Measurements from ENCODE around the gene VSNL1. TPM values are rescaled to one million over a fixed set of nuclear protein-coding genes. Genes with fewer than 3 reads are reported as not detected.

Gene VSNL1
- total RNA-seq, 1 donor from 2014 or later, result not detected

- Mint-ChIP-seq H3K27ac (no peak overlapping the region), H3K27me3 (no peaks in the 10 kb centered on the region), H3K4me3 (no peak overlapping the region), H3K4me1 (peaks cover 1% of the 10 kb centered on the region), H3K9me3 (no peaks in the 10 kb centered on the region), H3K36me3 (ENCODE audit: low read depth) (peaks cover 29% of the 10 kb centered on the region)
- intact Hi-C loops (cut with micrococcal nuclease), result loop anchor here (10.0 kb wide), 1 partner anchor 190 kb away; no protein-coding TSS in a partner anchor
- DNase-seq, result no peak
Measured at GRCh38 chr2:17664534-17664933, 124.0 kb downstream of the VSNL1 start.

DNA sequence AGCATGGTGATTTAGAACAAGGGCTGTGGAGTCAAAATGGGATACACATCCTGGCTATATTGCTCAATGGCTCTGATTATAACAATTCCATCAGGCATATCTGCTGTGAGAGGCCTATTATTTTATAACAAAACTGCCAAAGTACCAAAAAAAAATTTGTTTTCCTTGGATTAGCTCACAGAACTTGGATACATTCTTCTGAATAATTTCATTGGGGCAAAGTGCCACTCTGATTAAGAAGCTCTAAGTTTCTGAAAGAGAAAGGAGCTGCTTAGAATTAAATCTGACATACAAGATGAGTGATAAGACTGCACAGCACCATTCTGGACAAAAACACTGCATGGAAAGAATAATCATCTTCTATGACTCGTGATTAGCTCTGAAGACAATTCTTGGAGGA, 127.4 kb downstream of the VSNL1 start:
- DNase-seq, result no peak
- Mint-ChIP-seq H3K27ac (no peak overlapping the region), H3K27me3 (no peaks in the 10 kb centered on the region), H3K4me1 (peaks cover 3% of the 10 kb centered on the region), H3K9me3 (no peaks in the 10 kb centered on the region), H3K36me3 (ENCODE audit: low read depth) (peaks cover 24% of the 10 kb centered on the region), H3K4me3 (no peak overlapping the region)
- intact Hi-C loops (cut with micrococcal nuclease), result loop anchor here (10.0 kb wide), 1 partner anchor 193 kb away; no protein-coding TSS in a partner anchor

- Mint-ChIP-seq H3K27me3 (no peaks in the 10 kb centered on the region), H3K36me3 (ENCODE audit: low read depth) (peaks cover 33% of the 10 kb centered on the region), H3K9me3 (no peaks in the 10 kb centered on the region), H3K4me1 (peaks cover 3% of the 10 kb centered on the region), H3K27ac (no peak overlapping the region), H3K4me3 (no peak overlapping the region)
- intact Hi-C loops (cut with micrococcal nuclease), result loop anchor here (1.0 kb wide), 1 partner anchor 26 kb away; no protein-coding TSS in a partner anchor
- no peak for DNase-seq
Measured at GRCh38 chr2:17672583-17673317, 132.3 kb downstream of the VSNL1 start.

DNA sequence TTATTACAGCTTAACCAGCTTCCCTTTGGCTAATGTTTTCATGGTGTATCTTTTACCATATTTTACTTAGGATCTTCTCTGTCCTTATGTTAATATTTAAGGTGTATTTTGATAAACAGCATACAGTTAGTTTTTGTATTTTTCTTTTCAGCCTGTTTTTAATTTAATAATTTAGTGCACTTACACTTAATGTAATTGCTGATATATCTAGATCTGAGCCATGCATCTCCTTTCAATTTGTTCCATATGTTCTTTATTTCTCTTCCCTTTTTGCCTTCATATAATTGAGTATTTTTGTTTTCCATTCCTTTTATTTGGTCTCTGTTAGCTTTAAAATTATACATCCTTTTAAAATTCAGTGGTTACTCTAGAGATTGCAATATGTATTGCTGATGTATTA, 134.3 kb downstream of the VSNL1 start:
- Mint-ChIP-seq H3K4me1 (peaks cover 3% of the 10 kb centered on the region), H3K27me3 (no peaks in the 10 kb centered on the region), H3K27ac (no peak overlapping the region), H3K4me3 (no peak overlapping the region), H3K9me3 (no peaks in the 10 kb centered on the region), H3K36me3 (ENCODE audit: low read depth) (peaks cover 29% of the 10 kb centered on the region)
- DNase-seq, result no peak
- intact Hi-C loops (cut with micrococcal nuclease), result no loop called here

- intact Hi-C loops (cut with micrococcal nuclease), result no loop called here
- H3K9me3 Mint-ChIP-seq, result no peaks in the 10 kb centered on the region
- no peak overlapping the region for H3K27ac Mint-ChIP-seq
- no peak for DNase-seq
- H3K4me1 Mint-ChIP-seq, result peaks cover 3% of the 10 kb centered on the region
- no peaks in the 10 kb centered on the region for H3K27me3 Mint-ChIP-seq
- H3K4me3 Mint-ChIP-seq, result no peak overlapping the region
- peaks cover 43% of the 10 kb centered on the region for H3K36me3 Mint-ChIP-seq (ENCODE audit: low read depth)
Measured at GRCh38 chr2:17680119-17680518, 139.6 kb downstream of the VSNL1 start.

DNA sequence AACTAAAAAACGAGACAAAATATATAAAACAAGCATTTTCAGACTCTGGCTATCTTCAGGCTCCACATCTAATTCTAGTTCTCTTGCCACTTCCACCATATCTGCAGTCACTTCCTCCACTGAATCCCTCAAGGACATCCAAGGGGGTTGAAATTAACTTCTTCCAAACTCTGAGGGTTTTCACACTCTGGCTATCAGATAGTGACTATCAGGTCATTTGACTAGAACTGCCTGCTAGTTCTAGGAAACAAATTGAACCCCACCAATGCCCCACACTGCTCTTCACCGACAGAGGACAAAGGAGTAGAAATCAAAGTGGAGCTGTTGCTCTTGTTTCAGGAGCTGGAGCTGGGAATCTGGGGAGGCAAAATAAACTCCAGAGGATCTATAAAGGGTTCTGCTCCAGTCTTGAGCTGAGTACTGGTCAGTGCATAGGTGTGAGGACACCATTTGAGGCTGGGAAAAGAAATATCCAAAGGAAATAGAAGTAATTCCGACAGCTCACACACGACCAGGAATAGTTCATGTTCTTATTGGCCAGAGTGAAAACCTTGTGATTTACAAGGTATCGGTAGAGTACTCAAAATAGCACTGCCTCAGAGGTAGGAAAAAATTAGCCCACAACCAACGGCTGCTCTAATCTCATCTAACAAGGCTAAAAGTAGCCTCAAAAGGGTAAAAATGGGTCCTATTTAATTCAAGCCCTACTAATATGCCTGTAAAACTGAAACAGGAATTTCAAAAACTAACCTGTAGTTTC, 141.8 kb downstream of the VSNL1 start:
- peaks cover 3% of the 10 kb centered on the region for H3K4me1 Mint-ChIP-seq
- H3K4me3 Mint-ChIP-seq, result no peak overlapping the region
- no peaks in the 10 kb centered on the region for H3K9me3 Mint-ChIP-seq
- H3K27me3 Mint-ChIP-seq, result no peaks in the 10 kb centered on the region
- no peak overlapping the region for H3K27ac Mint-ChIP-seq
- intact Hi-C loops (cut with micrococcal nuclease), result no loop called here
- H3K36me3 Mint-ChIP-seq (ENCODE audit: low read depth), result peaks cover 36% of the 10 kb centered on the region
- DNase-seq, result no peak

DNA sequence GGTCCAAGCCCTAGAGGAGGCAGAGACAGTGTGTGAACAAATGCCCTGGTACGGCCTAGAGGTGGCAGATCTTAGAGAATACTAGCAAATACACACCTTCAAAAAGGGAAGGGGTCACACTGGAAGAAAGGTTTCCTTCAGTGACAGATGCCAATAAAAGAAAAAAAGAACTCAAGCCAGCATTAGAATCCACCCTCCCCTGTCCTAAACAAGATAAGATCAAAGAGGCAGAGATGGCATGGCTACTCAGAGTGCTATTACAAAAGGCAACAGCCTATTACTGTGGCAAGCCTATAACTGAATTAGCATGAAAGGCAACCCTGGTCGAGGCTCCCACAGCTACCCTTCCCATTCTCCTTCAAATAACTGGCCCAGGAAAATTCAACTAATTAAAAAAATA, 143.5 kb downstream of the VSNL1 start:
- Mint-ChIP-seq H3K9me3 (no peaks in the 10 kb centered on the region), H3K27me3 (no peaks in the 10 kb centered on the region), H3K36me3 (ENCODE audit: low read depth) (peaks cover 38% of the 10 kb centered on the region), H3K27ac (no peak overlapping the region), H3K4me1 (peaks cover 3% of the 10 kb centered on the region), H3K4me3 (no peak overlapping the region)
- DNase-seq, result no peak
- intact Hi-C loops (cut with micrococcal nuclease), result no loop called here

GRCh38 chr2:17688600-17688999, 148.1 kb downstream of the VSNL1 start:
- Mint-ChIP-seq H3K4me1 (no peaks in the 10 kb centered on the region), H3K36me3 (ENCODE audit: low read depth) (peaks cover 39% of the 10 kb centered on the region), H3K27ac (no peak overlapping the region), H3K9me3 (peaks cover 3% of the 10 kb centered on the region), H3K27me3 (no peaks in the 10 kb centered on the region), H3K4me3 (no peak overlapping the region)
- DNase-seq, result no peak
- intact Hi-C loops (cut with micrococcal nuclease), result no loop called here

GRCh38 chr2:17689010-17689409, 148.5 kb downstream of the VSNL1 start:
- H3K36me3 Mint-ChIP-seq (ENCODE audit: low read depth), result peaks cover 41% of the 10 kb centered on the region
- intact Hi-C loops (cut with micrococcal nuclease), result no loop called here

DNA sequence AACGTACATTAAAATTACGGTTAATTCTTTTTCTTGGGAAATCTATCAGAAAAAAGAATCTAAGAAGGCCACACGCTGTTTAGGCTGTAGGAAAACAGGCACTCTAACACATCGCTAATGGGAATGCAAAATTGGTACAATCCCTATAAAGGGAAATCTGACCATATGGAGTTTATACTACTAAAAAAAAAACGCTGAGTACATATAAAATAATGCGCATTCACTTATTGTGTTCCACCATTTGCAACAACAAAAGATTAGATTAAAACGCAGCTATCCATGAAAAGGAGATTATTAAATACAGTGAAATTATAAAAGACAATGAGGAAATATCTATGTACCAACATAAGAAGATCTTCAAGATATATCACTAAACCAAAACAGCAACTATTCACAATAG, 150.3 kb downstream of the VSNL1 start:
- Mint-ChIP-seq H3K4me1 (no peaks in the 10 kb centered on the region), H3K27ac (no peak overlapping the region), H3K4me3 (no peak overlapping the region), H3K27me3 (no peaks in the 10 kb centered on the region), H3K9me3 (peaks cover 3% of the 10 kb centered on the region), H3K36me3 (ENCODE audit: low read depth) (peaks cover 40% of the 10 kb centered on the region)
- intact Hi-C loops (cut with micrococcal nuclease), result no loop called here
- DNase-seq, result no peak

More at GRCh38 chr2:17689010-17689409, 148.5 kb downstream of the VSNL1 start:
- Mint-ChIP-seq H3K4me3 (no peak overlapping the region), H3K9me3 (peaks cover 3% of the 10 kb centered on the region), H3K27me3 (no peaks in the 10 kb centered on the region), H3K4me1 (no peaks in the 10 kb centered on the region), H3K27ac (no peak overlapping the region)
- DNase-seq, result no peak

Other genes starting within 250 kb of the VSNL1 start
- not detected in 2 replicates for gene RAD51AP2, start 22.3 kb upstream of the VSNL1 start, total RNA-seq
- gene SMC6, start 213.1 kb downstream of the VSNL1 start, total RNA-seq, result 31.4 and 34.9 TPM in 2 replicates
- gene GEN1, start 213.4 kb downstream of the VSNL1 start, total RNA-seq, result 26.4 and 30.9 TPM in 2 replicates

All from activated CD4-positive, alpha-beta T cell treated with anti-CD3 and anti-CD28 coated beads, Interleukin-2, amount 10 ng/mL, durations not matched to agents 24 days and 14 days (primary cell).